ENCODE results near the gene PRMT7.

PRMT7 gene

DNA sequence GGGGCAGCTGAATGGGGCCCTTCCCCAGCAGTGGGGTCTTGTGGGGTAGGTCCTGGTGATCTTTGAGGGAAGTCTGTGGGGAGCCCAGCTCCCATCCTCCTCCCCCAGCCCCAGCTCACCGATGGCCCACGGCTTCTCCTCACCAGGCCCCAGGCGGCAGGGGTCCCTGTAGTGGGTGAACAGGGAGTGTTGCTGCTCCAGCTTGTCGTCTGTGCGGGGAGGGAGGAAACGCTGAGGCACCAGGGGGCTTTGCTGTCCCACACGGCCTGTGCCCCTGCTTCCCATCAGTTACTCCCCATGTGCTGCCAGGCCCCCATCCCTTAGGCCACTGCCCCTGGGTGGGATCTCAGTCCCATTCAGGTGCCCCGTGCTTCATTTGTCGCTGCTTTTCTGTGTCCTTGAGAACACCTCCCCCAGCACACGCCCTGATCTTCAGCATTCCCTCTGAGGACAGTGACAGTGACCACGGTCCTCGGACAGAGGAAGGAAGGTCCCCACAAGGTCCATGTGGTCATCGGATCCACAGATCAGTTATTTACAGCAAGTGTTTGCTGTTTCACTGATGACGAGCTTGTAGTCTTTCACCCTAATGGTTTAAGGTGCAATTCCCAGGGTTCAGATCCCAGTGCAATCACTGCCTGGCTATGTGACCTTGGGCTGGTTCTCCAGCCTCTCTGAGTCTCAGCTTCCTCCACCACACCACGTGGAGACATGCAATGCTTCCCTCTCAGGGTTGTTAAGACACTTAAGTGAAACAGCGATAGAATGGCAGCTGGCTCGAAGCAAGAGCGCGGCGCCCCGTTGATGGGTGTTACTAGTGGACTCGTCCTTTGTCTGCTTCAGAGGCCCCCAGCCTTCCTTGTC is 53.1 kb downstream of the PRMT7 start:
- DNase-seq (ENCODE audit: low read depth in 3 of 3): no peak

GRCh38 chr16:68364561-68364998 is 53.8 kb downstream of the PRMT7 start:
- DNase-seq (ENCODE audit: low read depth in 3 of 3): no peak

DNA sequence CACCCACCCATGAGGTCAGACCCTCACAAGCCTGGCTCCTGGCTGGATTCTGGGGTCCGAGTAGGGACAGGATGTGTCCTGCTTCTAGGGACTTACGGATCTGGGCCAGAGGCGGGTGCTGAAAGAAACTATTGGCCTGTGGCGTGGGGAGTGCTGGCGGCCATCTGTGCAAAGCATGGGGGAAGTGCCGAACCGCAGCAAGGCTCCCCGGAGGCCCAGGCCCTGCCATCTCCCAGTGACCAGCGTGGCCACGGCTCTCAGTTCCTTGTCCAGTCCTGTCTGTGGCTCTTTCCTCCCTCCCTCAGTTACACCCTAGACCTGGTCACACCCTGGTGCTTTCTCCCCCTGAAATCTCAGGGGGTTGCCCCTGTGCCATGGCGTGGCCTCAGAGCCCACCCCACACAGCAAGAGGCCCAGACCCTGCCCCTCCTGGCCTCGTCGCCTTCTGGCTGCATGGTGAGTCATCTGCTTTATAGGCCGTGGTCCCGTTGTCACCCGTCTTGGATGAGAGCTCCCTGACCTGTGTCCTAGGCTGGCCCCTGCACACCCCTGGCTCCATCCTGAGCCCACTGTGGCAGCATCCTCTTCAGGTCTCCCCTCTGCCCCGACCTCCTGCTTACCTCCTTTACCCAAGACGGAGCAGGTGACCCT is 54.5 kb downstream of the PRMT7 start:
- no peak for DNase-seq (ENCODE audit: low read depth in 3 of 3)

DNA sequence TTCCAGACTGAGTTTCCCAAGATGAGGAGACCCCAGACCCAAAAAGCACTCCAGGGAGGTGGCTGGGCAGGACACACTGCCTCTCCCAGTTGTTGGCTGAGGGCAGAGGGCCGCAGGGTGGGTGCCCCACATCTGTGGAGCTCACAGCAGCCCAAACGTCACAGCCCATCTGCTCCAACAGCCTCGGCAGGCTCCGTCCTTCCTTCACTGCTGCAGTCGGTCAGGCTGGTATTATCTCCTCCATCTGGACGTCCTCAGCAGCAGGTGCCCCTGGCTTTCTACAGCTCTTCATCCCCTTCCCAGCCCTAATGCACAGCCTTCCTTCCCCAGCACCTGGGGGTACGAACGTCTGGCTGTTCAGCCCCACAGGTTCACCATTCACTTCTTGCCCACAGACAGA is 55.2 kb downstream of the PRMT7 start:
- no peak for DNase-seq (ENCODE audit: low read depth in 3 of 3)

GRCh38 chr16:68367030-68367429 is 56.2 kb downstream of the PRMT7 start:
- DNase-seq (ENCODE audit: low read depth in 3 of 3): no peak

DNA sequence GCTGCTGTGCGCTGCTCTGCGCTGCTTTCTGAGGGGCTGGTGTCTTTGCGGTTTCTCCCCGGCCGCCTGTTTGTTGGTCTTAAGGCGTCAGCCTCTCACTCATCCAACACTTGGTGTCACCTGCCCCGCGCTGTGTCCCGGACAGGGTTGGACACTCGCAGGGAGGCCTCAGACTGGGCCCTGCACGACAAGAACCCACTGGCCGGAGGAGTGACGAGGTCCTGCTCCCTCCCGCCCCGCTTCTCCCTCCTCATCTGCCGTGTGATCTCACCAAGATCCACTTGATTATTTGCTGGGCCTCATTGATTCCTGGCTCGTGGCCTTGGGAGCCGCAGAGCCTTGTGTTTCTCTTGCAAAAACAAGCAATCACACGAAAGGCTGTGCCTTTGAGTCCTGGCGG is 56.6 kb downstream of the PRMT7 start:
- no peak for DNase-seq (ENCODE audit: low read depth in 3 of 3)

DNA sequence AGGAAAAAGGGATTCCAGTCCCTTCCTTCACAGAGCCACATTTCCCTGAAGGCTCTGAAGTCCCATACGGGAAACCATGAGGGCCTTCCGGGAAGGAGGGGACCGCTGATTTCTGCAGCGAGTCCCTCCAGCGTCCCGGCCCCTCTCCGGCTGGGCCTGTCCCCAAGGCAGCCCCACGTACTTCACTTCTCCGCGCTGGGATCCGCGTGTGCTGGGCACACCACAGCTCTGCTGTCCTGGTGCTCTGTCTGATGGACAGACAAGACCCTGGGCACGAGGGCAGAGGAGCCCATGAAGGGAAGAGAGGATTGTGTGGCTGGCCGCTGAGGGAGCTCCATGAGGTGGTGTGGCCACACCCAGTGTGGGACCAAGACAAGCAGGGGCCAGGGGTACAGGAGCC is 57.1 kb downstream of the PRMT7 start:
- DNase-seq (ENCODE audit: low read depth in 3 of 3): no peak

- DNase-seq (ENCODE audit: low read depth in 3 of 3): no peak
Measured at GRCh38 chr16:68368301-68368888, 57.6 kb downstream of the PRMT7 start.

- no peak for DNase-seq (ENCODE audit: low read depth in 3 of 3)
Measured at GRCh38 chr16:68369168-68369567, 58.3 kb downstream of the PRMT7 start.

GRCh38 chr16:68369697-68370580 is 59.1 kb downstream of the PRMT7 start:
- DNase-seq (ENCODE audit: low read depth in 3 of 3): no peak

DNA sequence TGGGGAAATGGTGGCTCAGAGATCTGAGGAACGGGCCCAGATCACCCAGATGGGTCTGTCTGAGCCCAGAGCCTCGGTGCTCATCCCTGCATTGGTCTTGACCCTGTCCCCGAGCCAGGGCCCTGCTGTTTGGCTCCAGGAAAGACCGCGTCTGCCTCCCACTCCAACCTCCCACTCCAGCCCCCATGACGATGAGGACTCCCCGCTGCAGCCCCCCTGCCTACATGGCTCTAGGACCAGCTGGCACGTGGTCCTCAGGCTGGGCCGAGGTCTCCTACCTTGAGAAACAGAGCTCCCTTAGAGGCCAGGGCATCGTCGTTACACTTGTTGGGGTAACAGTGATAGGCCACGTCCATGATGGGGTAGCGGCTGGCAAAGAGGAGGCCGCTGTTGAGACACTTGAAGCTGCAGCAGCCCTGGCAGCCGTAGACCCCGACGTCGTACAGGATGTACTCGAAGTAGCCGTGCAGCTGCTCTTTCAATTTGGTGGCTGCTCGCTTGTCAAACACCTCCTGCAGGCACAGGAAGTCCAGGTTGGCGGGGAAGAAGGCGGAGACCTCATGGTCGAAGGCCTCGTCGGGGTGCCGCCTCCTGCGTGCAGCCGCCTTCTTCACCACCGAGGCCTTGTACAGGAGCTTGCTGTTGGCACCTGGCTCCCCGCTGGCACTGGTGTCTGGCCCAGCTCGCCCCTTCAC is 59.9 kb downstream of the PRMT7 start:
- no peak for DNase-seq (ENCODE audit: low read depth in 3 of 3)

- no peak for DNase-seq (ENCODE audit: low read depth in 3 of 3)
Measured at GRCh38 chr16:68371276-68371651, 60.4 kb downstream of the PRMT7 start.

GRCh38 chr16:68371706-68372380 is 61.0 kb downstream of the PRMT7 start:
- DNase-seq (ENCODE audit: low read depth in 3 of 3): no peak

- no peak for DNase-seq (ENCODE audit: low read depth in 3 of 3)
Measured at GRCh38 chr16:68372381-68372720, 61.5 kb downstream of the PRMT7 start.

GRCh38 chr16:68372806-68373205 is 62.0 kb downstream of the PRMT7 start:
- DNase-seq (ENCODE audit: low read depth in 3 of 3): no peak

DNA sequence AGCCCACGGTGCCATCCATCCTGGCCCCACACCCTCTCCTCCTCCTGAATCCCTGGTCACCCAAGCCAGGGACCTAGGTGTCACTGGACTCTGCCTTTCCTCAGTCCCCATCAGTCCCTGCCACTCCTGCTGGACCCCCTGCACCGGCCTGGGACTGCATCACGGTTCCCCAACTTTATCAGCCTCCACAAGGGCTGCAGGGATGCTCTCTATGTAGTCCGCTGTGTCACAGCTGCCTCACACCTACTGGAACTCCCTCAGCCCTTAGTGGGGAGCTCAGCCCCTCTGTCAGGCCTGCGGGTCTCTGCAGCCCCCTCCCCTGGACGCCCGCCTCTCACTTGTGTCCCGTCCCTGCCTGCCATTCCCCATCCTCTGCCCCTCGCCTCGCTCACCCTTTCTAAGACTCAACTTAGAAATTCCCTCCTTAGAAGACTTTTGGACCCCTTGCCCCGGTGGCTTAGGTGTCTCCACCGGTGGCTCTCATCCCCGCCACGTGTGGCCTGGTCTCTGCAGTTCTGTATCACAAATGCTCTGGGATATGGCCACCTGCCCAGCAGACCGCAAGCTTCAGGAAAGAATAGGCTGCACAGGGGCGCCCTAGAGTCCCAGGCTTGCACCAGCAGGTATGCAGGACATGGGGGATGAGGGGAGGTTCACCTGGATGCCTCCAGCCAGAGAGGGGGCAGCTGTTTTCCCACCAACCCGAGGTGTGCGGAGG is 62.9 kb downstream of the PRMT7 start:
- DNase-seq (ENCODE audit: low read depth in 3 of 3): no peak

GRCh38 chr16:68374246-68374805 is 63.5 kb downstream of the PRMT7 start:
- no peak for DNase-seq (ENCODE audit: low read depth in 3 of 3)

- no peak for DNase-seq (ENCODE audit: low read depth in 3 of 3)
Measured at GRCh38 chr16:68374961-68375660, 64.3 kb downstream of the PRMT7 start.
